GM12801 (cell line): Measurements from ENCODE around the gene ADSS1.

Experiments used
- TF ChIP-seq, protein P1 (sequence below): IDR thresholded peaks from one replicate; pipeline ENCODE4 v1.5.1; 2011; ENCODE audit warnings: control low read depth; ENCODE audit not compliant: insufficient read length; ENCODE audit errors: extremely low read depth

Gene ADSS1

DNA sequence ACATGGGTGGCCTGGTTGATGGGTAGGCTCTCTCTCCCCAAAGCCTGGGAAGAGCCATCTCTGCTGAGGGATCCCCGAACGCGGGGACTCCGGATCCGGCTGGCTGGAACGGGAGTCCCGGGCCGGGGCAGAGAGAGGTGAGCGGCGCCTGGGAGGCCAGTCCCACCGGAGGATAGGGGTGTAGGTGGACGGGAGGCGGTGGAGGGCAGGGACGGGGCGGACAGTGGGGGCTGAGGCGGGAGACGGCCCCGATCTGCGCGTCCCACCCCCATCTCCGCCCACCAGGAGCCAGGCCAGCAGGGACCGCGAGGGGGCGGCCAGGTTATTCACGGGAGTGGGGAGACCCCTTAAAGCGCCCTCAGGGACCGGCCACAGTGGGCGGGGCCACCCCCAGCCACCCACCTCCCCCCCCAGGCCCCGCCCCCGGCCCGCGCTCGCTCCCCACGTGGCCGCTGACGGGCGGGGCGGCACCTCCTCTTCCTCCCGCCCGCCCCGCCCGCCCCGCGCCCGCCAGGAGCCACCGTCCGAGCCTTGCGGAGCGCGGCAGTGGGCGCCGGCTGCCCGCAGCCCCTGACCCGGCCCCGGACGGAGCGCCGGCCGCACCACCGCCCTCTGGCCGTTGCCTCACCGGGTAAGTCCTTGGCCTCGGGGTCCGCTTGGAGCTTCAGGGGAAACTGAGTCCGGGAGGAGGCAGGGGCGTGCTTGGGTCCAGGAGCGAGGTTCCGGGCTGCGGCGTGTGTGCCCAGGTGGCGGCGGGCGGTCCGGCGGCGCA lies 34.7 kb upstream of the ADSS1 start, which contains the start of gene INF2:
Gene INF2, plus strand, starts transcription at position 510 of the 772 bp plus-strand sequence. CDS start 11,748 bp downstream, outside the sequence.
- TF ChIP-seq, protein P1, sequence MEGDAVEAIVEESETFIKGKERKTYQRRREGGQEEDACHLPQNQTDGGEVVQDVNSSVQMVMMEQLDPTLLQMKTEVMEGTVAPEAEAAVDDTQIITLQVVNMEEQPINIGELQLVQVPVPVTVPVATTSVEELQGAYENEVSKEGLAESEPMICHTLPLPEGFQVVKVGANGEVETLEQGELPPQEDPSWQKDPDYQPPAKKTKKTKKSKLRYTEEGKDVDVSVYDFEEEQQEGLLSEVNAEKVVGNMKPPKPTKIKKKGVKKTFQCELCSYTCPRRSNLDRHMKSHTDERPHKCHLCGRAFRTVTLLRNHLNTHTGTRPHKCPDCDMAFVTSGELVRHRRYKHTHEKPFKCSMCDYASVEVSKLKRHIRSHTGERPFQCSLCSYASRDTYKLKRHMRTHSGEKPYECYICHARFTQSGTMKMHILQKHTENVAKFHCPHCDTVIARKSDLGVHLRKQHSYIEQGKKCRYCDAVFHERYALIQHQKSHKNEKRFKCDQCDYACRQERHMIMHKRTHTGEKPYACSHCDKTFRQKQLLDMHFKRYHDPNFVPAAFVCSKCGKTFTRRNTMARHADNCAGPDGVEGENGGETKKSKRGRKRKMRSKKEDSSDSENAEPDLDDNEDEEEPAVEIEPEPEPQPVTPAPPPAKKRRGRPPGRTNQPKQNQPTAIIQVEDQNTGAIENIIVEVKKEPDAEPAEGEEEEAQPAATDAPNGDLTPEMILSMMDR: no peak

DNA sequence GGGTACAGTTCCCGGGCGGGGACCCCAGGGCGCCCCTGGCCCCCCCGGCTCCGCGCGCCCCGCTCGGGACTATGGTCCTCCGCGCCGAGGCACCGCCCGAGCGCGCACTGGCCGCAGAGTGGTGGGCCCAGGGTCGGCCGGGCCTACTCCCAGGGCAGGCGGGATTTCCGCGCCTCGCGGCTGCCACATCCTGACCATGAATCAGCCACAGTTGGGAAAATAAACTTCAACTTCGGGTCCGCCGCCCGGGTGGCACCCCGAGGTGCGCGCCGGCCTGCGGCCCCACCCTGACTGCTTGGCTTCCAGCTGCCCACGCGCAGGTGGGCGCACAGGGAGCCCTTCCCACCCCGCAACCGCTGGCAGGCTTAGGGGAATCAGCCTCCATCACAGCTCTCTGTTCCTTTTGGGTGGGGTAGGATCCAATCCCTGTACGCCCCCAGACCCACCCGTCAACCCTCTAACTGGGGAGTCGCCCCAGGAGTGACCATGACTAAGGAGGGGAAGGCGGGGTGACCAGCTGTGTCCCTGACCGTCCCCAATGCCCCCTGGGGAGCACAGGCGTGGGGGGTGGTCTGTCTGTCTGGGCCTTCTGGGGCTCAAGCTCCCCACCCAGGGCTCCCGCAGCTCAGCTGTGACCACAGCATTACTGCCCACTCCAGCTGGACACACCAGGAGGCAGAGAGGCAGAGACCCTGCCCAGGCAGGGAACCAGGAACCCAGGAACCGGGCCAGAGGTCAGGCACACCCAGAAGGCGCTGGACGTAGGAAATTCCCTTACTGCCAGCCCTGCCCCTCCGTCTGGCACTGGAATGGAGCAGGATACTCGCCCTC lies 33.9 kb upstream of the ADSS1 start:
- TF ChIP-seq, protein P1: no peak

DNA sequence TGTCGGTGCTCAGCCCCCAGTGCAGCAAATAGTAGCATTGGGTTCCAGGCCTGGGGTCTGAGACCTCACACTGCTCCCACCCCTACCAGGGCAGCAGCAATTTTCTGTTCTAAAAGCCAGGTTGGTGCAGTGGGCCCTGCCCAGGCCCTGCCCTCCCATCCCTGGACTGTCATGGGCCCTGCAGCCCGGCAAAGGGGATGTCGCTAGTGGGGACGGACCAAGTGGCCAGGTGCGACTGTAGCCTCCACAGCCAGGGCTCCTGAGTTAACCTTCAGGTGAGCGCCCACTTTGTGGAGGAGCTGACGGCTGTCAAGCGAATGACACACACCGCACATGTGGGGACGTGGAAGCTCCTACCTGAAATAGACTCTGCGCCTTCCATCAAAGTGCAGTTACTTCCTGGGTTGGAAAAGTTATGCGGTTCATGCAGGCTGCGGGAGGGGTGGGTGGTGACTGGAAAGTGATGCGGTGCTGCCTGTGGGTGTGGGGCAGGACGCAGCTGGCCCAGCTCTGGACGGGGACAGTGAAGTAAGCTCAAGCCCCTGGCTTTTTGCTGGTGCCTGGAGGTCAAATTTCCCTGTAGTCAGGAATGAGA lies 33.1 kb upstream of the ADSS1 start:
- TF ChIP-seq, protein P1: no peak

DNA sequence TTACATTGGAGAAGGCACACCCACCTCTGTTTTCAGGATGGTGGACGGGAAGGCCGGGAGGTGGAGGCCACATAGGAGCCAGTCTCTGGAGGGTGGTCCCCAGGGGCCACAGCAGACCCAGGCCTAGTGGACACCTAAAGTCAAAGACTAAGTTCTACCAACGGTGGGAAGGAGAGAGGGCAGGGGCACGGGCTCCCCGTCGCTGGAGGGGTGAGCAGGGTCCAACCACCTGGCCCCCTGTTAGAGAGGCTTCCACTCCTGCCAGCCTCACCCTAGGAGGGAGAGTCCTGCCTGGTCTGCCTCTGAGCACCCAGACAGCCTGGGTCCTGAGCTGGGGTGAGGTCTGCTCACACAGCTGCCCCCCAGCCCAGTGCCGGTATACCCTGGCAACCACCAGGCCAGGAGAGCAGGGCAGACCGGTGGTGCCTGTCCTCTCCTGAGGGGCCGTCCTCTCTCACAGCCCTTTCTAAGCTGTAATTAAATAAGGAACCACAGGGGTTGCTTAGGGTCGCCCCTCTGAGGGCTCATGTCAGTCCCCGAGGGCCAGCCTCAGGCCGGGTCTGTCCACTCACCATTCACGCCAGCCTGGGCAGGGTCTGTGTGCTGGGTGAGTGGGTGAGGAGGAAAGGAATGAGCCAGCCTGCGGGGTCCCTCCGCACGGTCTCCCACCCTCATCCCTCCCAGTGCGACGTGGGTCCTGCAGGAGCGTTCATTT lies 32.3 kb upstream of the ADSS1 start:
- TF ChIP-seq, protein P1: no peak

DNA sequence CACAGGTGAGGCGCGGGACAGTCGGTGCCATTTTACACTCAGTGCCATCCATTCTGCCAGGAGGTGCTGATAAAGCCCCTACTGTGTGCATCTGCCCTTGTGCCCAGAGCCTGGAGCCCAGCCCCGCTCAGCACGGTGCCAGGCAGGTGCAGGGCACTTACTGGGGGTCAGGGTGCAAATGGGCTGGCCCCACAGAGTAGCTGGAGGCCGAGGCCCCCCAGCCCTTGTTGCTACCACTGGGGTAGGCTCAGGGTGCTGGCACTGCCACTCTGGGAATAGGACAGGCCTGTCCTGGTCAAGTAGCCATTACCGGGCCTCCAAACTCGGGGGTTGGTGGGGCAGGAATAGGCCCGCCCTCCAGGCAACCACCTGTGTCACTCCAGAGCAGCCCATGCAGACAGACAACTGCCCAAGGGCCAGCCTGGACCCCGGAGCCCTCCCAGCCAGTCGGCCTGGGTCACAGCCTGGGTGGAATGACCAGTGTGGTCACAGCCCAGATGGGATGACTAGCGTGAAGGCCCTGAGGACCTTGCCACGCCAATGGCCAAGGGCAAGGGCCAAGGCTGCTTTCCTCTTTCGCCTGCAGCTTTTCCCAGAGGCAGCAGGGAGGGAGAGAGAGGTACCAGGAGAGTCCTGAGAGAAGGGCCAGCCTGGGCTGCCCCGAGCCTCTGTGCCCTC lies 31.6 kb upstream of the ADSS1 start:
- TF ChIP-seq, protein P1: no peak

DNA sequence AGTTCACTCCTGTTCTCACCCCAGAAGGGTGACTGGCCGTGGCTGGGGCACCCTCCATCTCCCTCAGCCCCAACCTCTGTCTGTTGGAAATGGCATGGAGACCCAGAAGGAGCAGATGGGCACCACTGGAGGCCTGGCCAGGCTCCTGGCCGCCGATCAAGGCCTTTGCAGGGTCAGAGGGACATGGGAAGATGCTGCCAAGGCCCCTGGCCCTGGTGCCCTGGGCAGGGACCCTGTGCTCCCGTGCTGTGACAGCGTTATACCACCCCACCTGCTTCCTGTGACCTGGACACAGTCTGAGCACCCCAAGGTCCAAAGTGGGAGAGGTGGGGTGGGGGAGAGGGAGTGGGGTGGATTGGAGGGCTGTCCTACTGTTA lies 31.1 kb upstream of the ADSS1 start:
- TF ChIP-seq, protein P1: no peak
